IPS-18a (cell line): ENCODE data around the gene PHAF1.

Source experiments
- H3K27ac ChIP-seq: one replicate; pipeline ENCODE4 v1.5.1; 2013; ENCODE audit warnings: low read length
- H3K27me3 ChIP-seq: one replicate; pipeline ENCODE4 v1.6.1; 2013; ENCODE audit warnings: mild to moderate bottlenecking, low read length; ENCODE audit not compliant: control insufficient read depth, insufficient read depth
- H3K36me3 ChIP-seq: one replicate; pipeline ENCODE4 v1.6.1; 2013; ENCODE audit warnings: low read depth, low read length; ENCODE audit not compliant: control insufficient read depth
- H3K4me1 ChIP-seq: one replicate; pipeline ENCODE4 v1.6.1; 2013; ENCODE audit warnings: low read depth, low read length; ENCODE audit not compliant: control insufficient read depth
- H3K4me3 ChIP-seq: one replicate; pipeline ENCODE4 v1.5.1; 2013; ENCODE audit warnings: low read length
- H3K9ac ChIP-seq: one replicate; pipeline ENCODE4 v1.6.1; 2013; ENCODE audit warnings: mild to moderate bottlenecking, low read length, moderate library complexity
- H3K9me3 ChIP-seq: one replicate; pipeline ENCODE4 v1.6.1; 2013; ENCODE audit warnings: low read depth, low read length; ENCODE audit not compliant: control insufficient read depth

Gene PHAF1

DNA sequence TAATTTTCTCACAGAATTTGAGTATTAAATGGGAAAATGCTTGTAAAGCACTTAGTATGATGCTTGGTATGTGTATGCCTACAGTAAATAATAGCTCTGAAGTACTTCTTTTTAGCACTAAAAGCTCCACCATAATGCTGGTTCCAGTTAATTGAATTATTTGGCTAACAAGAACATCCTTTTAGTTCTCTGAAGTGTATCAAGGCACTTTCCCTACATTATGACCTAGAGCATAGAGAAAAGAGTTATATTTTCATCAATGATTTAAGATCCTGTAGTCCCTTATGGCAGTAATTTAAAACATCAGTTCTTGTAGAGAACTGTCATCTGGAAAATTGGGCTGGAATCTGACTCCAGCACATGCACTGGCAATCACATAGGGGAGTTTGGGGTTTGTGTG is 21.9 kb upstream of the PHAF1 start:
- Histone ChIP-seq H3K4me3 (no peak overlapping the region), H3K9ac (no peak overlapping the region), H3K36me3 (peaks cover 5% of the 10 kb centered on the region), H3K9me3 (no peaks in the 10 kb centered on the region), H3K4me1 (no peaks in the 10 kb centered on the region), H3K27me3 (no peaks in the 10 kb centered on the region), H3K27ac (no peak overlapping the region)

- no peak overlapping the region for H3K27ac ChIP-seq
- no peaks in the 10 kb centered on the region for H3K27me3 ChIP-seq
- H3K9me3 ChIP-seq, result no peaks in the 10 kb centered on the region
- H3K36me3 ChIP-seq, result peaks cover 5% of the 10 kb centered on the region
- no peaks in the 10 kb centered on the region for H3K4me1 ChIP-seq
- no peak overlapping the region for H3K9ac ChIP-seq
- H3K4me3 ChIP-seq, result no peak overlapping the region
Measured at GRCh38 chr16:67088551-67088950, 21.2 kb upstream of the PHAF1 start.

GRCh38 chr16:67089101-67089500 is 20.6 kb upstream of the PHAF1 start:
- Histone ChIP-seq H3K9ac (no peak overlapping the region), H3K4me1 (no peaks in the 10 kb centered on the region), H3K27me3 (no peaks in the 10 kb centered on the region), H3K4me3 (no peak overlapping the region), H3K27ac (no peak overlapping the region), H3K36me3 (peaks cover 5% of the 10 kb centered on the region), H3K9me3 (no peaks in the 10 kb centered on the region)

GRCh38 chr16:67091906-67092566 is 17.7 kb upstream of the PHAF1 start:
- Histone ChIP-seq H3K27ac (no peak overlapping the region), H3K9me3 (no peaks in the 10 kb centered on the region), H3K4me3 (no peak overlapping the region), H3K27me3 (no peaks in the 10 kb centered on the region), H3K9ac (no peak overlapping the region), H3K36me3 (peaks cover 5% of the 10 kb centered on the region), H3K4me1 (no peaks in the 10 kb centered on the region)

DNA sequence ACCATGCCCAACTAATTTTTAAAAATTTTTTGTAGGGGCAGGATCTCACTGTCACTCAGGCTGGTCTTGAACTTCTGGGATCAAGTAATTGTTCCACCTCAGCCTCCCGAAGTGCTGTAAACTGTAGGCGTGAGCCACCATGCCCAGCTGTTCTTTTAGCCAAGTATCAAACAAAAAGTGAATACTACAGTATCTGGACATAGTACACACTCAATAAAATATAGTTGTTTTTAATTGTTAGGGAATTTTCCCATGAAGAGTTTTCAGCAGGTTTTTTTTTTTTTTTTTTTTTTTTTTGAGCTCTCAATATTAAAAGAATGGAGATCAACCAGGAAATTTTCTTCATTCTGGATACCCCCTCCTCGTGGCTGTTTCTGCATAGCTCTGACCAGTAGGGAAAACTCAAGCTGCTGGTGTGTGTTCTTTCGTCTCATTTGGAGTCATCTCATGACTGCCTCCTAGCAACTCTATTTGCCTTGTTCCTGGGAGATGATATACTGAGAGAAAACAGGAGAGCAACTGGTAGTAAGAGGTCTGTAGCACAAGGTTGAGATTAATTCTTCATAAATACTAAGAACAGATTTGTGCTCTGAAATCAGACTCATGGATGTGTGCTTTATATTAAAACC is 16.5 kb upstream of the PHAF1 start:
- Histone ChIP-seq H3K4me3 (no peak overlapping the region), H3K4me1 (no peaks in the 10 kb centered on the region), H3K27me3 (no peaks in the 10 kb centered on the region), H3K9ac (no peak overlapping the region), H3K9me3 (no peaks in the 10 kb centered on the region), H3K36me3 (peaks cover 3% of the 10 kb centered on the region), H3K27ac (no peak overlapping the region)

DNA sequence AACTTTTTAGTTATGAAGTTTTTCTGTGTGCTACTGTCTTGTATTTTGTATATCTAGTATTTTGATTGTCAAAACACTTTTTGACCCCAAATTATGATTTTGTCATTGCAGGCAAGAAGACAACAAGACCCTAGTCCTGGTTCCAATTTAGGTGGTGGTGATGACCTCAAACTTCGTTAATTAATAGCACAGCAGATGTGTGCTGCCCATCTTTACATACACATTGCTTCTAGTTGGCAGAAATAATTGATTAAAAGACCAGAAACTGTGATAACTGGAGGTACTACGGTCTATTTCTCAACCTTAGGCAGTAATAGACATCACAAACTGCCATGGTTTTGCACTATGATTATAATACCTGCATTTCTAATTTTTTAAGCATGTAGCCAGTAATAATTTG is 11.1 kb upstream of the PHAF1 start:
- H3K4me3 ChIP-seq, result no peak overlapping the region
- no peaks in the 10 kb centered on the region for H3K27me3 ChIP-seq
- no peak overlapping the region for H3K9ac ChIP-seq
- H3K36me3 ChIP-seq, result no peaks in the 10 kb centered on the region
- no peaks in the 10 kb centered on the region for H3K9me3 ChIP-seq
- H3K27ac ChIP-seq, result no peak overlapping the region
- H3K4me1 ChIP-seq, result no peaks in the 10 kb centered on the region

GRCh38 chr16:67100569-67101310 is 9.0 kb upstream of the PHAF1 start:
- Histone ChIP-seq H3K27me3 (no peaks in the 10 kb centered on the region), H3K4me1 (no peaks in the 10 kb centered on the region), H3K9me3 (no peaks in the 10 kb centered on the region), H3K4me3 (no peak overlapping the region), H3K9ac (no peak overlapping the region), H3K36me3 (no peaks in the 10 kb centered on the region), H3K27ac (no peak overlapping the region)

DNA sequence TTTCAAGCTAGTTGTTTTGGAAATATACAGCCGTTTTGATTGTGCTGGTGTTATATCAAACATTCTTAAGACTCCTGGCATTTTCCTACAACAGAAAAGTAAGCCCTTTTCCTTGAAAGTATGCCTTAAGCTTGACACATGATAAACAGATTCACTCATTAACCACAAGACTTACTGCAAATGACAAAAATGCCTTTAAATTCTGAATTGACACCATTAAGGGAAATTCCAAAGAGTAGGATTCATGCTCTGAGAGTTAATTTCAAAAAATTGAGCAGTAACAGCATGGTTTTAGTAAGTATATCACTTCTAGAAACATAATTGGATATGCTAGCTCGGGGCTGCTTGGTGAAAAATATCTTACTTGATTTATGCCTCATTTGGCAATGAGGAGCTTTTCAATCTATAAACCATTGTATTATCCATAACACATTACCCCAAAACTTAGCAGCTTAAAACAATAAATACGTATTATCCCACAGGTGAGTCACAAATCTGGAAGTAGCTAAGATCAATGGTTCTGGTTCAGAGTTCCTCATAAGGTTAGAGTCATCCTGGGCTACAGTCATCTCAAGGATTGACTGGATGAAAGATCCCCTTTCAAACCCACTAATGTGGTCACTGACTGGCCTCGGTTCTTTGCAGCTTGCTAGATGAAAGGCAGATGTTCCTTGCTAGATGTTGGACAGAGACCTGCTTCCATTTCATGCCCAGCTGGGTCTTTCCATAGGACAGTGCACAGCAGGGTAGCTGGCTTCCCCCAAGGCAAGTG is 8.2 kb upstream of the PHAF1 start:
- Histone ChIP-seq H3K4me3 (no peak overlapping the region), H3K9ac (no peak overlapping the region), H3K27ac (no peak overlapping the region), H3K4me1 (no peaks in the 10 kb centered on the region), H3K27me3 (no peaks in the 10 kb centered on the region), H3K9me3 (no peaks in the 10 kb centered on the region), H3K36me3 (no peaks in the 10 kb centered on the region)

DNA sequence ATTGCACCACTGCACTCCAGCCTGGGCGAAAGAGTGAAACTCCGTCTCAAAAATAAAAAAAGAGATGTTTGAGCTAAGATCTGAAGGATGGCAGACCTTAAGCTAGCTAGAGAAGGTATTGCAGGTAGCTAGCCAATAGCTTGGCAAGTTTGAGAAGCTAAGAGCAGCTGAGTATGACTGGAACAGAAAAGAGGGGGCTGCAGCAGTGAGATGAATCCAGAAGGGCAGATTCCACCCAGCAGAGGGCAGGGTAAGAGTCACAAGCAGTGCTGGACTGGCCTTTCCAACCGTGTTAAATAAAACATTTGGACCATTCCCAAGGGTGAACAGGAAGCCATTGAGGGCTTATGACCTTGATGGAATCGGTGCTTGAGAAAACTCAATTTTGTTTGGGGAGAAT is 5.7 kb upstream of the PHAF1 start:
- H3K27me3 ChIP-seq, result peaks cover 7% of the 10 kb centered on the region
- no peak overlapping the region for H3K27ac ChIP-seq
- no peaks in the 10 kb centered on the region for H3K36me3 ChIP-seq

DNA sequence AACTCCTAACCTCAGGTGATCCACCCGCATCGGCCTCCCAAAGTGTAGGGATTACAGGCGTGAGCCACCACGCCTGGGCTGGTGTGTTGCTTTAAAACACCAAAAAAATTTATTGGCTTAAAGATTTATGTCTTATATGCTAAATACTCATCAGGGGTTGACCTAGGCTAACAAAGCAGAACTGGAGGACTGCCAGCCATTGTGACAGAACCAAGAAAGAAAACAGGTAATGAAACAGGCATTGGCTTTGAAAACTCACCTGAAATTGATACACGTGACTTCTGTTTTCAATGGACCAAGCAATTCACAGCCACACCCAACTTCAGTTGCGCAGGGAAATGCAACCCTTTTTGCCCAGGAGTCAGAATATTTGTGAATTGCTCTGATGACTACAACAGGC is 4.9 kb upstream of the PHAF1 start:
- Histone ChIP-seq H3K27me3 (peaks cover 8% of the 10 kb centered on the region), H3K4me1 (no peaks in the 10 kb centered on the region), H3K9me3 (no peaks in the 10 kb centered on the region), H3K9ac (no peak overlapping the region), H3K27ac (no peak overlapping the region), H3K36me3 (no peaks in the 10 kb centered on the region), H3K4me3 (no peak overlapping the region)

More for the DNA sequence above, 5.7 kb upstream of the PHAF1 start:
- no peaks in the 10 kb centered on the region for H3K4me1 ChIP-seq
- H3K4me3 ChIP-seq, result no peak overlapping the region
- H3K9me3 ChIP-seq, result no peaks in the 10 kb centered on the region
- no peak overlapping the region for H3K9ac ChIP-seq

GRCh38 chr16:67105246-67105645 is 4.5 kb upstream of the PHAF1 start:
- no peak overlapping the region for H3K9ac ChIP-seq
- H3K36me3 ChIP-seq, result no peaks in the 10 kb centered on the region
- H3K9me3 ChIP-seq, result no peaks in the 10 kb centered on the region
- peaks cover 8% of the 10 kb centered on the region for H3K27me3 ChIP-seq
- H3K4me1 ChIP-seq, result no peaks in the 10 kb centered on the region
- H3K4me3 ChIP-seq, result no peak overlapping the region
- H3K27ac ChIP-seq, result no peak overlapping the region
